ENCODE results near the gene LPCAT3.

The LPCAT3 gene

DNA sequence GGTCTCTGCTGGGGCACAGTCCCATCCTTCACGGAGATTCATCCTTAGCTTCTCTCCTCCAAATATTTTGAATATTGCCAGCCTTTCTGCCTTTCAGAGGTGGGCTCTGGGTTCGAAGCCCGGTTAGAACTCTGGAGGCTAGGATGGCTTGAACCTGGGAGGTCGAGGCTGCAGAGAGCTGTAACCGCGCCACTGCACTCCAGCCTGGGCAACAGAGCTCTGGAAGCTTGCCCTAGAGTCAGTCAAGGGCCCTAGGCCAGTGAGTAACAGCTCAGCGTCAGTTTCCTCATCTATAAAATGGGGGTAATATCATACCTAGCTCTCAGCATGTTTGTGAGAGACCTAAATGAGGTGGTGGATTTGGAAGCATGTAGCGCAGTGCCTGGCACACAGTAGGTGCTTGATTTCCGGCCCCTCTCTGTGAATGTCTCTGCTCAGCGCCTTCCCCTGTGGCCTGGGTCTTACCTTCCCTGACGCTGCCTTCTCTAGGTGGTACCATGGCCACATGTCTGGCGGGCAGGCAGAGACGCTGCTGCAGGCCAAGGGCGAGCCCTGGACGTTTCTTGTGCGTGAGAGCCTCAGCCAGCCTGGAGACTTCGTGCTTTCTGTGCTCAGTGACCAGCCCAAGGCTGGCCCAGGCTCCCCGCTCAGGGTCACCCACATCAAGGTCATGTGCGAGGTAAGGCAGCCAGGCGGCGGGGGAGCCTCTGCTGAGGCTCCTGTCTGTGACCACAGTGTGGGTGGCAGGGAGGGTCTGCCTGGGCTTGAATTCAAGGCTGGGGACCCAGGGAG is 63.8 kb downstream of the LPCAT3 start:
- FAIRE-seq = no peak
- DNase-seq (ENCODE audit: low spot score) = no peak

DNA sequence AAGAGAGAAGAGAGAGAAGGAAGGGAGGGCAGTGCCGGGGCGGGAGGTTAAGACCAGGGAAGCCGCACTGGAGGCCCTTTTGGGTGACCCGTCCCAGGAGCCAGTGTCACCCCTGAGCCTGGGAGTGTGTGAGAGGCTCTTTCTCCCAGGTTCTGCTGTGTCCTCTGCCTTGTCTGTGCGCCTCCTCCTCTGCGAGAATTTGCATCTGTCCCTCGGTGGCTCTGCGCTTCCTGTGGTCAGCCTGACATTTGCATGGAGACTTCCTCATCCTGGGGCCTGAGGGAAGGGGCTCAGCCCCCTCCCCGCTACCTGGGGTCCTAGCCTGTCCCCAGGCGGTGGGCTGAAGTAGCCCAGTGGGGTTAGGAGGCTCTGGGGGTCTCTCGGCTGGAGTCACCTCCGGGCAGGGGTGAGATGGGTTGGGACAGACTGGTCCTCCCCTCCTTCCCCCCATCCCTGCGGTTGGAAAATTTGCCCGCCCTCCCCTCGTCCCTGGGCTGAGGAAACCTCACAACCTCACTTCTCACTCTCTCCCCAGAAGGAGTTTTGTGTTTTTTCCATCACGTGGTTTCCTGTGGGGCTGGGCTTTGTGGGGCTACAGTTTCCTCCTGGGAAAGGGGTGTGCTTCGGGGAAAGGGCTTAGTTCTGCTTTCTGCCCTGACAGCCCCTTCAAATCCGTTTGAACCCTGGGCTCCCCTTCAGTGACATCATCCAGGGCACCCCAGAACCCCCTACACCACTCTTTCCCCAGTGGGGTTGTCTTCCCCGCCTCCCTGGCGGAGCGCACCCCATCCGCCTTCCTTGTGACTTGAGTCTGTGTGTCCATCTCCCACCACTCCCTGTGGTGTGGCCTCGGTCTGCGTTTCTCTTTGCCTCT is 64.6 kb downstream of the LPCAT3 start:
- FAIRE-seq (no peak), DNase-seq (ENCODE audit: low spot score) (no peak)

DNA sequence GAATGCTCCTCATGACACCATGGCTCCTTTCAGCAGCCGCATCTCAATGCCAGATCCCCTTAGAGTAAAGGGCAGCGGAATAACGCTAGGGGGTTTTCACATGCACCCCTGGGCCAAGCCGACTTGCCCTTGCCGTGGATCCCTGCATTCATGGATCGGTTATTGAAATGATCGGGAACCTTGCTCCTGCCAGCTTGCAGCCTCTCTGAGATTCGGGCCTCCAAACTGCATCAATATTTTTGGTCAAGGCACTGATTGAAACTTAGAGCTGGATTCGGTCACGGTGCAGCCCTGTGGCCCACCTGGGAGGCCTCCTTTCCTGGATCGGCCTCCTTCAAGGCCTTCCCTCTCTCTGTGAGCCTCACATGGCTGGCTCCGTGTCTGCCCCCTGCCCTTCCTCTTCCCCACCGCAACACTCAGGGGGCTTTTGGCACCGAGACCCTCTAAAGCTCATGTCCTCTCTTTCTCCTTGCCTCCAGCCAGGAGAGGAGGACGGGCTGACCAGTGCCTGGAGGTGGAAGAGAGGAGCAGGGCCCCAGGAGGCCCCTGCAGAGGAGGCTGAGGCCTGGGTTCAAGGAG is 65.3 kb downstream of the LPCAT3 start:
- DNase-seq (ENCODE audit: low spot score) (no peak), FAIRE-seq (no peak)

DNA sequence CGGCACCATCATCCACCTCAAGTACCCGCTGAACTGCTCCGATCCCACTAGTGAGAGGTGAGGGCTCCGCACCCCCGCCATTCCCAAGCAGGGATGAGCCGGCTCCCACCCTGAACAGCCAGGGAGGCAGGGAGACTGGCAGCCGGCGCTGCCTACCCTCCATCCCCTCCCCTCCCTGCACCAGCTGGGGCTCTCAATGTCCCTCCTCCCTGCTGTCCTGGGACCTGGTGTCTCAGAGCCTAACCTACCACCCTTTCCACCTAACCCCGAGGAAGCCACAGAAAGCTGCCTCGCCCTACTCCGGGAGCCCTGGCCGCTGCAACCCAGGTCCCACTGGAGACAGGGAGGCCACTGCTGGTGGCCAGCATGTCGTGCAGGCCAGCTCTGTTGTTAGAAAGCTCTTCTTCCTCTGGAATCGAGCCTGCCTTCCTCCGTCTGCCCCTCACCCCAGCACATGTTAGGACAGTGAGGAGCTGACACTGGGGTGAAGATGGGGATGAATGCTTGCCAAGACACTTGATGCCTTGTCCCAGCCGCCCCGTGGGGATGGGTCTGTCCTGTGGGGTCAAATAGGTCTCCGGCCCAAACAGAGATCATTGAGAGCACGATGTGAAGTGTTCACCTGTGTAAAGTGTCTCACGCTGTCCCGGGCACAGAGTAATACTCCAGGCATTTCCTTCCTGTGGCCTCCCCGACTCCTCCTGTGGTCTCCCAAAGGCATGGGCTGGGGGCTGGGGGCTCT is 66.0 kb downstream of the LPCAT3 start:
- no peak for FAIRE-seq
- no peak for DNase-seq (ENCODE audit: low spot score)

DNA sequence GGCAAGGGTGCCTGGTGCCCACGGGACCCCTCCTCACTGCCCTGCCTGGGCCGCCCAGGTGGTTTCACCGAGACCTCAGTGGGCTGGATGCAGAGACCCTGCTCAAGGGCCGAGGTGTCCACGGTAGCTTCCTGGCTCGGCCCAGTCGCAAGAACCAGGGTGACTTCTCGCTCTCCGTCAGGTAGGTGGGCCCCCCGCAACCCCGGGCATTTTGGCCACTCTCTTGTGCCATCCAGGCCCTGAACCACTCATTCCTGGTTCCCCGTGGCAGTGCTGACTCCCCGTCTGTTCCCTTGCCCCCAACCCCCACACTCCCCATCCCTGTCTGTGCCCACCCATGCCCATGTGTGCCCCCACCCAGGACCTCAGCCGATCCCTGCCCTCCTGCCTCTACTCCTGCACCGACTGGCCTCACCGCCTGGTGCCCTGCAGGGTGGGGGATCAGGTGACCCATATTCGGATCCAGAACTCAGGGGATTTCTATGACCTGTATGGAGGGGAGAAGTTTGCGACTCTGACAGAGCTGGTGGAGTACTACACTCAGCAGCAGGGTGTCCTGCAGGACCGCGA is 66.6 kb downstream of the LPCAT3 start:
- FAIRE-seq = no peak
- DNase-seq (ENCODE audit: low spot score) = no peak

DNA sequence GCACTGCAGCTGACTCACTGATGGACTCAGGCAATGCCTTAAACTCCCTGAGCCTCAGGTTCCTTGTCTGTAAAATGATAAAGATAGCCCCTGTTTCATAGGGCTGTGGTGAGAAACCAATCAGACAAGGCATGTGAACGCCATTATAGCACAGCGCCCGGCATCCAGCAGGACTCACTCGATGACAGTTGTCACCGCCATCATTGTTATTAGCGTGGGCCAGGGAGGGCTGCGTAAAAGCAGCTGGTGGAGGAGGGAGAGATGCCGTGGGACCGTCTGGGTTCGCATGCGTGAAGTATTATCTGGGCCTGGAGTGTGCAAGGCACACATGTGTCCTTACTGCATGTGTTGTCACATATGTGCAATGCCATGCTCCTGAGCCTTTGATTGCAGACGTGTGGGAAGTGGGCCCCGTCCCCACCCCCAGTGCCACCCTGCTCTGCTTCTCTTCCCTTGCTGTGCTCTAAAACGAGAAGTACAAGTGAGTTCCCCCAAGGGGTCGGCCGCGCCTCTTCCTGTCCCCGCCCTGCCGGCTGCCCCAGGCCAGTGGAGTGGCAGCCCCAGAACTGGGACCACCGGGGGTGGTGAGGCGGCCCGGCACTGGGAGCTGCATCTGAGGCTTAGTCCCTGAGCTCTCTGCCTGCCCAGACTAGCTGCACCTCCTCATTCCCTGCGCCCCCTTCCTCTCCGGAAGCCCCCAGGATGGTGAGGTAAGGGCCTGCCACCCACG is 67.3 kb downstream of the LPCAT3 start, which contains the start of gene PTPN6:
Gene PTPN6, plus strand, starts transcription at position 546 of the 730 bp plus-strand sequence. Its CDS starts 157 bp downstream, at position 703.
- FAIRE-seq = no peak
- no peak for DNase-seq (ENCODE audit: low spot score)

DNA sequence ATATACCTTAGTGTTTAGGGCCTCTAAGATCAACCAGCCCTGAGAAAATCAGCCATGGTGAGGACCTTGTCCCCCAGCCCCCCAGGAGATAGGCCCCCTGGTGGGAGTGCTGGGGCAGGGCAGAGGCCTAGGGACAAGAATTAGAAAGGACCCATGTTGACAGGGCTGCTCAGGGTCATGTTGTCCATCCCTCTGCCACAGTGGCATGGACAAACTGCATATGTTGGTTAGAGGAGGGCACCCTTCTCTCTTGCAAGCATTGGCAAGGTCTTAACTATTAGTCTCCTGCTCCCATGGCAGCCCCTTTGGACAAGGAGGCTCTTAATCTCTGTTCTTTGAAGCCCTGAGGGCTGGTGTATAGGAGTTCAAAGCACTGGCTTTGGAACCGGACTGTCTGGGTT is 67.9 kb downstream of the LPCAT3 start:
- DNase-seq (ENCODE audit: low spot score) = no peak
- FAIRE-seq = no peak

DNA sequence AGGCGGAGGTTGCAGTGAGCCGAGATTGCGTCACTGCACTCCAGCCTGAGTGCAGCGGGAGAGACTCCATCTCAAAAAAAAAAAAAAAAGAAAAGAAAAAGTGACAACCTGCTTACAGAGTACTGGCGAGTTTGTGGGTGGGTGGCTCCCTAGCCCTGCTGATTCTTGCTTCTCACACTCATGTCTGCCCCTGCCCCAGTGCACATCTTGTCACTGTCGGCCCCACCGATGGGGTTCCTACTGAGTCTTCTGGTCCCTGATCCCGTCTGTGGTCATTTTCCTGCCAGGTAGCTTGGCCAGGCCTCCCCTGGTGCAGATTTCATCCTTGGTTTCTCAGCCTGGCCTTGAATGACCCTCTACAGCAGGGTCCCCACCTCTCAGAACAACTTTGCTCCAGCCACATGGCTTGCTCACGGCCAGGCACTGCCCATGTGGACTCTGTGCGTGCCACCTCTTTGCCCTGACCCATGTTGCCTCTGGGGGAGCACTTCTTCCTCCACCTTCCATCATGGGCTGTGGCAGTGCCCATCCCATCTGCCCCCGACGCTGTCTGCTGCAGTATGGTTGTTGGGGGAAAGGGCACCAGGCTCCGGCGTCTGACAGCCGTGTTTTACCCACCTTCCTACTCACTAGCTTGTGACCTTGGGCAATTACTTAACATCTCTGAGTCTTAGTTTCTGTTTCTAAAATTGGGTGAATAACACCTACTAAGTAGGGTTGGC is 69.2 kb downstream of the LPCAT3 start:
- DNase-seq (ENCODE audit: low spot score) (no peak), FAIRE-seq (no peak)

DNA sequence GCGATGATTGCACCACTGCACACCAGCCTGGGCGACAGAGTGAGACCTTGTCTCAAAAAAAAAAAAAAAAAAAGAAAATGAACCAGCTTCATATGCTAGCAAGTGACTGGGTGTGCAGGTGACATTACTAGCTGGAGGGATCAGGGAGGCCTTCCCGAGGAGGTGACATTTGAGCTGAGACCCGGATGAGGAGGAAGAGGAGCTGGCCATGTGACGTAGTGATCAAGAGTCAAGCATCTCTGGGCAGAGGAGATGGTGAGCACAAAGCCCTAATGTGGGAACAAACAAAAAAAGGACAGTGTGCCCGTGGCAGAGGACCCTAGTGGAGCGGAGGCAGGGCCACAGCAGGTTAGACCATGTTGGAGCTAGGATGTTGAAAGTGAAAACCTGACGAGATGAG is 70.7 kb downstream of the LPCAT3 start:
- FAIRE-seq = no peak
- no peak for DNase-seq (ENCODE audit: low spot score)

DNA sequence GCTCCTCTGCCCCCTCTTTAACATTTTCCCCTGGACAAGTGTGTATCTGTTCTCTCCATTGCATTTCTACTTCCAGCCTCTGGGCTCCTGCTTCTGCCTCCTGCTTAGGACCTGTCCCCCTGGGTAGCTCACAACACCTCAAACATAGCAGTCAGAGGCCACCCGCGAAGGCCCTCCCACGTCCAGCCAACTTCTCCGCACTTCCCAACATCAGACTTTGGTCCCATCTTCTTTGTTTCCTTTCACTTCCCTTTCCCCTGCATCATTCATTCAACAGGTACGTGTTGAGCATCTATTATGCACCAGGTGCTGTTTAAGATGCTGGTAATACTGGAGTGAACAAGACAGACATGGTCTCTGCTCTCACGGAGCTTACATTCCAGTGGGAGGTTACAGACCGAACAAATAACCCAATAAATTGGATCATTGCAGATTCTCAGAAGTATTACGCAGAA is 71.3 kb downstream of the LPCAT3 start:
- FAIRE-seq (no peak), DNase-seq (ENCODE audit: low spot score) (no peak)

DNA sequence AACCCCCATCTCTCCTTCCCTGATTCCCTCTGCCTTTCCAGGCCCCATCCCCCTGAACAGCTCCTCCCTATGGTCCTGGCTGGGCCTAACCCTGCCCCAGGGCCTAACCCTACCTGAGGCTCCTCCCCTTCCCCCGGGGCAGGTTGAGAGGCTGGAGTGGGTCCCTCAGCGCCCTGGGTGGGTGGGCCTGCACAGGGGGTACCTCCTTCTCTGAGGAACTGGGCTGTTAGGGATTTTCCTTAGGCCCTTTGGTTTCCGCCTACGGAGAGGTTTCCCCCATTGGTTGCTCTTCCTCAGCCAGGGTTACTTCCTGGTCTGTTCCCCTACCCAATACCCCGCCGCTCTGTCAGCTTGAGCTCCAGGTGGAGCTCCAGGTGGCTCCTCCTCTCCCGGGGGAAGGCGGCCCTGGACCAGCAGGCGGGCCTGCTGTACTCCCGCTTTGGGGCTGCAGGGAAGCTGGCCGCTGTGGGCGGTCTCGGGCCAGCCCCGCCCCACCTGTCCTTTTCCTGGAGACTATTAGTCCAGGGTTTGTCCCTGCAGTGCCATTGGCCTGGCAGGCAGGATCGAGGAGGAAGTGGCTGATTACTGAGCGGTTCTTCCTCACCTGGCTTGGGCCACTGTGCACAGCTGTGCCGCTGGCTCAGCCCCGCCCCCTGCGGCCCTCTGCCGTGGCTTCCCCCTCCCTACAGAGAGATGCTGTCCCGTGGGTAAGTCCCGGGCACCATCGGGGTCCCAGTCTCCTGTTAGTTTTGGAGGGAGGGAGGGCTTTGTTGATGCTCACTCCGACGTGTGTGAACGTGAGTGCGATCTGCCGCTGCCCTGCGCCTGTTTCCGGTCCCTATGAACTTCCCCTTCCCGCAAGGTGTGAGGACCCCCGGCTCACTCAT is 72.0 kb downstream of the LPCAT3 start:
- FAIRE-seq (peak; percentile 81), DNase-seq (ENCODE audit: low spot score) (peak; percentile 90)

DNA sequence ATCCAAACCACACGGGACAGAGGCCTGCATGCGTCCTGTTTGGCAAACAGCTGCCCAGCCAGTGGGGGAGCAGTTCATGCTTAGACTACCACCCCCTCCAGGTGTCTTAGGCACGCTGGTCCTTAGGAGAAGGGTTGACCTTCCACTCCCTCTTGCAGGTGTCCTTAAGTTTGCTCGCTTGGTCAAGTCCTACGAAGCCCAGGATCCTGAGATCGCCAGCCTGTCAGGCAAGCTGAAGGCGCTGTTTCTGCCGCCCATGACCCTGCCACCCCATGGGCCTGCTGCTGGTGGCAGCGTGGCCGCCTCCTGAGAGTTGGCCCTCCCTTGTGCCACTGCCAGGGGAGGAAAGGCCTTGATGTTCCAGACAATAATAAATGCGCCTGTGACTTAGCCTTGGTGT is 72.7 kb downstream of the LPCAT3 start:
- FAIRE-seq = no peak
- DNase-seq (ENCODE audit: low spot score) = no peak

DNA sequence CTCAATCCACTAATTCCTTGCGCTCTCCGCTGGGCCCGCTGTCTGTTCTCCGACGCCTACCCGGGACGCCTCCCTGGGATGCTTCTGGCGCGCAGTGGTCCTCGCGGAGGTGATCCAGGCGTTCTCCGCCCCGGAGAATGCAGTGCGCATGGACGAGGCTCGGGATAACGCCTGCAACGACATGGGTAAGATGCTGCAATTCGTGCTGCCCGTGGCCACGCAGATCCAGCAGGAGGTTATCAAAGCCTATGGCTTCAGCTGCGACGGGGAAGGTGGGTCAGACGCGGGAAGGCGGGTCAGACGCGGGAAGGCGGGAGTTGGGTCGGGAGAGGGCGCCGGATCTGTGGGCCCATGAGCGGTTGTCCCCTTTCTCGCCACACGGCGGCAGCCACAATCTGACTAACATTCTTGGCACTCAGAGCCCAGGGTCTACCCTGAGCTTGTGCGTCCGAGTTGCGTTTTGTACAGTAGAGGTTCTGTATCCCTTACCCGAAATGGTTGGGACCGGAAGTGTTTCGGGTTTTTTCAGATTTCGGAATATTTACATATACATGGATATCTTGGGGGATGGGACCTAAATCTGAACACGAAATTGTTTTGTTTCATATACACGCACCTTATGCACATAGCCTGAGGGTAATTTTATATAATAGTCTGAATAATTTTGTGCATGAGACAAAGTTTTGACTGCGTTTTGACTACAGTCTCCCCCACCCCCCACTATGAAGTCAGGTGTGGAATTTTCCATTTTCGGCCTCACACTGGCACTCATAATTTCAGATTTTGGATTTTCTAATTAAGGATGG is 73.7 kb downstream of the LPCAT3 start:
- peak; percentile 54 for FAIRE-seq
- peak; percentile 82 for DNase-seq (ENCODE audit: low spot score)

DNA sequence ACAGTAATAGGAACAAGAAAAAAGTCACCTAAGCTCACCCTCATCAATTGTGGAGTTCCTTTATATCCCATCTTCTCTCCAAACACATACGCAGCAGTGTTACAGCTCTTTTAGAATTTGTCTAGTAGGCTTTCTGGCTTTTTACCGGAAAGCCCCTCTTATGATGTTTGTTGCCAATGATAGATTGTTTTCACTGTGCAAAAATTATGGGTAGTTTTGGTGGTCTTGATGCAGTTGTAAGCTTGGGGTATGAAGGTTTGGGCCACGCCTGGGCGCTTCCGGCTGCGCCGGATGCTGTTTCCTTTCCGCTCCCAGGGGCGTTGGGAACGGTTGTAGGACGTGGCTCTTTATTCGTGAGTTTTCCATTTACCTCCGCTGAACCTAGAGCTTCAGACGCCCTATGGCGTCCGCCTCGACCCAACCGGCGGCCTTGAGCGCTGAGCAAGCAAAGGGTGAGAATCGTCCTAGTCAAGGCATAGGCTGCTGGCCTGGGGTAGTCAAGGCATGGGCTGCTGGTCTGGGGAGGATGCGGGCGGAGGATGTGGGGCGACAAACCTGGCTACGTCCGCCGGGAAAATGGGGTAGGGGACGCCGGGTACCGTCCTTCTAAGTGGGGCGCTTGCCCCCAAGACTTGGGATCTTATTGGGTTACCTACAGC is 74.4 kb downstream of the LPCAT3 start, which contains the start of the genes C12orf57 and RNU7-1:
Gene C12orf57, plus strand, starts transcription at position 301 of the 659 bp plus-strand sequence. Its CDS starts 100 bp downstream, at position 401.
Gene RNU7-1, plus strand, starts transcription at position 95 of the 659 bp plus-strand sequence.
- FAIRE-seq (peak; percentile 2), DNase-seq (ENCODE audit: low spot score) (peak; percentile 95)

DNA sequence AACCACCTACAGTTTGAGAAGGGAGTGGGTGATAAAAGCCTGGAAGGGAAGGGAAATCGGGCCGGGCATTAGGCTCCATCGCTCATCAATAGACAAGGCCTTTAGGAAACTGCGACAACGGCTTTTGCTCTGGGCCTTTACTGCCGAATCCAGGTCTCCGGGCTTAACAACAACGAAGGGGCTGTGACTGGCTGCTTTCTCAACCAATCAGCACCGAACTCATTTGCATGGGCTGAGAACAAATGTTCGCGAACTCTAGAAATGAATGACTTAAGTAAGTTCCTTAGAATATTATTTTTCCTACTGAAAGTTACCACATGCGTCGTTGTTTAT is 74.9 kb downstream of the LPCAT3 start:
- FAIRE-seq = peak; percentile 39
- DNase-seq (ENCODE audit: low spot score) = peak; percentile 79

DNA sequence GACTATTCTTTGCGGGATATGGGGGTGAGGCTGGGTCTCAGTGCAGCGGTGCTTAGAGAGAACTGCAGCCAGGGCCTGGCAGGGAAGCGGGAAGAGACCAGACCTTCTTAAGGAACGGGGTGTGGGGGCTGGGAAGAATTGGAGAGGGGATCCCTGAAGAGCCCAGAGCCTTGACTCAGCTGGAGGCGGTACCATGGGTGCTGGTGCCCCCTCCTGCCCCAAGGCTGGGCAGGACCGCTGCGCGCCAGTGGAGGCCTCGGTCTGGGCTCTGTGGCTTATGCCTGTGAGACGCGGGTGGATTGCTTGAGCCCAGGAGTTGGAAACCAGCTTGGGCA is 76.0 kb downstream of the LPCAT3 start:
- FAIRE-seq (no peak), DNase-seq (ENCODE audit: low spot score) (no peak)

DNA sequence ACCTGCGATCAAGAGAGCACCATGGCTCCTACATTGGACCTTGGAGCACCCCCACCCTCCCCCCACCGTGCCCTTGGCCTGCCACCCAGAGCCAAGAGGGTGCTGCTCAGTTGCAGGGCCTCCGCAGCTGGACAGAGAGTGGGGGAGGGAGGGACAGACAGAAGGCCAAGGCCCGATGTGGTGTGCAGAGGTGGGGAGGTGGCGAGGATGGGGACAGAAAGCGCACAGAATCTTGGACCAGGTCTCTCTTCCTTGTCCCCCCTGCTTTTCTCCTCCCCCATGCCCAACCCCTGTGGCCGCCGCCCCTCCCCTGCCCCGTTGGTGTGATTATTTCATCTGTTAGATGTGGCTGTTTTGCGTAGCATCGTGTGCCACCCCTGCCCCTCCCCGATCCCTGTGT is 76.5 kb downstream of the LPCAT3 start:
- no peak for FAIRE-seq

More for the DNA sequence above, 76.5 kb downstream of the LPCAT3 start:
- no peak for DNase-seq (ENCODE audit: low spot score)
